ENCODE measurements around the gene C10orf53. TPM values are rescaled to one million over a fixed set of nuclear protein-coding genes. Genes with fewer than 3 reads are reported as not detected.

The C10orf53 gene
- total RNA-seq = not detected in 2 replicates

GRCh38 chr10:49679480-49679893 is at the start of gene C10orf53:
Gene C10orf53, plus strand, starts transcription at chr10:49679651. Its CDS starts 47 bp downstream, at chr10:49679698.

Other genes starting within 250 kb of the C10orf53 start
- gene ERCC6, start 140.5 kb upstream of the C10orf53 start, total RNA-seq = 31.8 and 61.5 TPM in 2 replicates
- gene SLC18A3, start 69.3 kb upstream of the C10orf53 start, total RNA-seq = not detected in 2 replicates
- gene CHAT, start 65.6 kb upstream of the C10orf53 start, total RNA-seq = not detected in 2 replicates
- gene OGDHL, start 82.7 kb downstream of the C10orf53 start, total RNA-seq = under 0.01 and 0.54 TPM in 2 replicates

All from articular chondrocyte of knee joint (primary cell).